Bone marrow (tissue), 2 donors: ENCODE results near the gene SGCG.

Experiments
- DNase-seq, 2 donors: peaks; one replicate each; lab custom pipeline; 2025; lab: John Stamatoyannopoulos, UW

SGCG gene

DNA sequence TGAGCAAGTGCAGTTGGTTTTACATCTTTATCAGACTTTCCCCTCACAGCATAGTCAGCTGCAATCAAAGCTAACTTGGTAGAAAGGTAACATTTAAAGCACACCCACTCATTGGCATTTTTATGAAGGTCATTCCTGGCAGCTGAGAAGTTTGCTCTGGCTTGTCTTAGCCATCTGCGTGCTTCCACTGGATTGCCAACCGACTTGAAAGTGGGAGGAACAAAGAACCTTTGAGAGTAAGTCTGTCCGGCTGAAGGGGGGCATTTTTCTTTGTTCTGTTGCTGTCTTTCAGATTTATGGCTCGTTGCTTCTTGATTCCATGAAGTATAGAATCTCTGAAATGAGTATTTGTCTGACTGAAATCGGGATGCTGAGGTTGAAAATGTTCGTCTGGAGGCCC is 149.6 kb downstream of the SGCG start:
- no peak for DNase-seq

DNA sequence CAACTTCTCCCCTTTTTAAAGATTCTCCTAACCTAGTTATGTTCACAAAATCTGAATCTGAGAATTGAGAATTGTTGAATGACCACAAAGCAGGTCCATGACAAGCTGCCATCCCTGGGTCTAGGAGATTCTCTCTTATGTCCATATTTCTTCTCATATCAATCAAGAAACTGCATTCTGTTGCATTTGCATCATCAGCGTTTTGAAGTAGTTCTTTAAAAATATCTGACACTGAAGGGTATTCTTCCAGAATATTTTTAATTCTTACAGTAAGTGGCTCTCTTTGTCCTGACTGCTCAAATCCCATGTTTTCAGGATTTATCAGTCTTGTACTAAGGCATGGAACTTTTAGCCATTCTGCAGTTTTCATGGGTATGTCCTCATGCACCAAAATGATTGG is 158.4 kb downstream of the SGCG start:
- DNase-seq = no peak

DNA sequence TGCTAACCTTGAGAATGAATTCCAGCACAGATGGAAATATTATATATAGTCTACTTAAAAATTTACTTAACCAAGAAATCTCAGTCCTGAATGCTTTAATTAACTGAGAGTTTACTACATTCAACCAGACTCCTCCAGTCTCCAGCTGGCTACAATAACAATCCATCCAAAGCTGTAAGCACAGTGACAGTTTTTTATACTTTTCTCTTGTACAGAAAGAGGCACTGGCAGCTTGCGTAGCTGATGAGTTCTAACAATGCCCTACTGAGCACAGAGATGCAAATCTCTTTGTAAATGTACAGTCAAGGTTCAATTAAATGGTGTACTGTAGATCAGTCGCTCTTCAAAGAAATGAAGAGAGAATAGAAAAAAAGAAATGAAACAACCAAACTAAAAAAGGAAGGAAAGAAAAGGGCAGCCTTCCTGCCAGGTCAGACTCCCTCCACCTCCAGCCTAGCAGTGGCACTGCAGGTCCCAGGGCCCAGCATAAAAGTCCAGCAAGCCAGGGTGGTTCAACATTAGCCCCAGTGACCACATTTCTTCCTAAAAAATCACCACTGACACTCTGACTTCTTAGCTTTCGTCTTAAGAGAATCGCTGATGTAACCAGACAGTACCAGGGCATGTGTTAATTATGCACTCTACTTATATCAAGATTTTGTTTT is 164.3 kb downstream of the SGCG start:
- DNase-seq = no peak

DNA sequence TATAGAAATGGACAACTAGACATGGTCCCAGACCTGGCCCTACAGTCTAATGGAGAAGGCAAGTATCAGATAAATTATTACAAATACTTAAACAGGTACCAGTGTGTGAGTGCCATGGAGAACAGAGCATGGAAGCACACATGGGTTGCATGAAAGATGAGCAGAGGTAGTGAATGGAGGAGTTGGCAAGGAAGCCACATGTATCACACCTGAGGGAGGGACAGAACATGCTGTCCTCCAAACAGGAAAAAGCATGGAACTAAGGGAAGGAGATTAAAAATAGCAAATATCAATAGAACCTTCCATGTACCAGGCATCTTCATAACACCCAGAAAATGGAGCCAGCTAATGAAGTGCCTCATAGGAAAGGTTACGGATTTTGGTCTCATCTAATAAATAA is 166.8 kb downstream of the SGCG start:
- no peak for DNase-seq

GRCh38 chr13:23348262-23349127 is 167.7 kb downstream of the SGCG start:
- DNase-seq = no peak

GRCh38 chr13:23349161-23349897 is 168.6 kb downstream of the SGCG start:
- no peak for DNase-seq

- DNase-seq = no peak
Measured at GRCh38 chr13:23350009-23350408, 169.2 kb downstream of the SGCG start.

DNA sequence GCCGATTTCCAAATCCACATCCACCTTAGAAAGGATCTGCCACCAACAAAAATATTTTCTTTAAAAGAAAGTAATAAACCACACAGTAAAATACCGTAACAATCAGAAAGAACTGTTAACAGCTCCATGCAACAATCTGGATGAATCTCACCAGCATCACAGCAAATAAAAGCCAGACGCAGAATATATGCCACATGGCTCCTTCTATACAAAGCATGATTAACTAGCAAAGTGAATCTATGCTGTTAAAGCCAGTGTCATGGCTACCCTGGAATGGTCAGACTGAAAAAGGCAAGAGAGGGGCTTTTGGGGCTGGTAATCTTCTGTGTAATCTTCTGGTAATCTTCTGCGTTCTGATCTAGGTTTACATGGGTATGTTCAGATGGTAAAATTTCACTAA is 171.4 kb downstream of the SGCG start:
- DNase-seq = no peak

DNA sequence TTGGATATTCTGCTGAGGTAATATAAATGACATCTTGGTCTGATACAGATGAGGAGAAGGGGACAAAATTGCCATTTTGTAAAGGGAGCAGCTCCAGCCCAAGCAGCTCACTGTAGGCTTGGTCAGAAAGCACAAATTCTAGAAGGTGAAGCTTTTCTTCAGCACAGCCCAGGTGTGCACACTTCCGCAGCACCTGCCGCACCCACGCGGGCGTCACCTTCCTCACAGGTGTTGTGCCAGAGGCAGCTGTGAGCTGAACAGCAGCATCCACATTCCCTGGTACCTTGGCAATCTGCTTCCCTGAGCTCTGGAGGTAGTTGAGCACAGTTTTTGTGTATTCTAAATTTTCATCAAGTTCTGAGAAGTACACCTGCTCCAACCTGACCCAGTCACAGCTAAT is 173.7 kb downstream of the SGCG start:
- DNase-seq = no peak

DNA sequence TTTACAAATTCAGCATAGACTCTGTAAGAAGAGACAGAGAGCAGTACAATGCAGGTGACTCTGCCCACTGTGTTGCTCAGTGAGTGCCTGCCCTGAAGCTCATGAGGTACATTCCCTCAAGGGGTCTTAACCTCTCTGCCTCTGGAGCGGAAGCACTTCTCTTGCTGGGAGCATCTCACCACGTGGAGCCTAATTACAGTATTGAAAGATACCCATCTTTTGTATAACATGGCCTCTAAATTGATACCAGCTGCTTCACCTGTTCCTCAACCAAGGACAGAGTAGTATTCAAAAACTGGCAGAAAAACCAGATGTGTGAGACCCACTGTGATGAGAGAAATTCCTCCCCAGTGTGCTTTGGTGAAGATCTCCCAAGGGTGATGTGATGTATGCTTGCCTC is 175.6 kb downstream of the SGCG start:
- no peak for DNase-seq

DNA sequence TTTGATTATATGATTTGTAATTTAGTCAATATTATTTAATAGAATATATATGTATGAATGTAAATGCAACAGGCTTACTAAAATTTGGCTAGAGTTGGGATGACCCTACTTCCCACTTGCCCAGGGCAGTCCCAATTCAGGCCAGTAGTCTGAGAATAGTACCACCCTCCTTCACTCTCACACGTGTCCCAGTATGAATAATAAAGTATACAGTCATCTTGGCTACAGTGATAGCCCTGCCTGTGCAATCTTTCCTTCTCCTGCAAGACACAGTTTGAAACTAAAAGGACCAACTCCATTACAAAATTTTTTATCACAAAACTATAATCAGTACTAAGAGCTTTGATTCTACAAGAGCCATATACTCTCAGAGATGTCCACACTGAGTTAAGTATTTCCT is 176.6 kb downstream of the SGCG start:
- DNase-seq = no peak

- DNase-seq = no peak
Measured at GRCh38 chr13:23359882-23360281, 179.1 kb downstream of the SGCG start.

GRCh38 chr13:23365652-23366051 is 184.9 kb downstream of the SGCG start:
- DNase-seq = no peak

DNA sequence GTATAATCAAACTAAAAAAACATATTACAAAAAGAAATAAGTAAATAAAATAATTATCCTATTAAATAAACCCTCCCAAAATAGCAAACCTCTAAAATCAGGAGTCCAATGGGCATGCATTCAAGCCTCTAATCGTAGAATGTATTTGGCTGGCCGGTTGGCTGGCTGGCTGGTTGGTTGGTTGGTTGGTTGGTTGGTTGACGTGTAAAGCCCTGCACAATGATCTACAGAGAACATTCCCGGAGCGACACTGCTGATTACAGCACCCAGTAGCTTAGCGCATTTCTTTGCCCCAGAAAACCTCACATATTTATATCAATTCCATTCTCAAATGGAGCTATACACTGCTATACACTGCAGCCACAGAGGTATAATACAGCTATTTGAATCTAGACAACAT is 187.1 kb downstream of the SGCG start:
- DNase-seq = no peak

DNA sequence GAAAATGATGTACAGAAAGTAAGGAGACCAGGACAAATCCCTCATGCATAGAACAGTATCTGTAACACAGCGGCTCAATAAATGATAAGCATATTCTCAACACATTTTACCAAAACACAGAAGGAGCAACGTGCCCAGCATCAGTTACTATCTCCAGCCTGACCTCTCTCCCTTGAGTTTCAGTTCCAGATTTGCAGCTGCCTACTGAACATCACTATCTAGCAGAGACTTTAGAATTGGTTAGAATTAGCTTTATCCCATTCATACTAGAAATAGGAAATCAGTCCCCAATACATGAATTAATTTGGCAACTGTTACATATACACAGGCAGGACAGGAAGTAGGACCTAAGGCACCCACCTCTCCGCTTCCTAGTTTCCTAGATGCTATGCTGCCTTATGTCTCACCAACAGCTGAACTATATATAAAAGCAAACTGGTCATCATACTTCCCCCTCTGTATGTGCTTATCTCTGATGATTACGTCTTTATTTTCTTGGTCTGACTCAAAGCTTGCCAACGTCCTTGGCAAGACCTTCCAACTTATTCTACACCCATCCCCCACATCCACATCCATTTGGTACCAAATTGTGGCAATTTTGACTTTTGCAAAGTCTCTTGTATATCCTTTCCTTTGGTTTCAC is 191.6 kb downstream of the SGCG start:
- DNase-seq = no peak
